GM12873 (cell line): ENCODE data around the gene KLC4.

ENCODE experiments used
- TF ChIP-seq, protein P1 (sequence below): IDR thresholded peaks from 2 replicates; pipeline ENCODE4 v1.5.1; 2012; ENCODE audit warnings: low read depth, mild to moderate bottlenecking, moderate library complexity, low read length, control low read depth; ENCODE audit not compliant: insufficient read depth; ENCODE audit errors: missing control alignments

KLC4 gene

DNA sequence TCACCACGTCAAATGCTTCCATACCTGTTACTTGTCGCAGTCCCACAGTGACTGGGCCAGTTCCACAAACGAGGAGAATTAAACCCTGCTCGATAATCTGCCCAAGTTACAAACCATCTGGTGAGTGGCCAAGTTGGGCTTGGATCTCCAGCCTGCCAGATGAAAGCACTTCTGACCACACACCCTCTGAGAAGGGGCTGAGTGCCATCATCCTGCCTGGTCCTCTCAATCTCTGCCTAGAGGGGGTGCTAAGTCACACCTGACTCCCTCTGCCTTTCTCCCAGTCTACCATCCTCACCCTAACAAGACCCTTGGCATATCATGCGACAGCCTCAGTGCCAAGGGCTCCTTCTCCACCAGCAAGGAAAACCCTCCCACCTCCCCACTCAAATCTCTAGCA, 22.2 kb upstream of the KLC4 start:
- TF ChIP-seq, protein P1, sequence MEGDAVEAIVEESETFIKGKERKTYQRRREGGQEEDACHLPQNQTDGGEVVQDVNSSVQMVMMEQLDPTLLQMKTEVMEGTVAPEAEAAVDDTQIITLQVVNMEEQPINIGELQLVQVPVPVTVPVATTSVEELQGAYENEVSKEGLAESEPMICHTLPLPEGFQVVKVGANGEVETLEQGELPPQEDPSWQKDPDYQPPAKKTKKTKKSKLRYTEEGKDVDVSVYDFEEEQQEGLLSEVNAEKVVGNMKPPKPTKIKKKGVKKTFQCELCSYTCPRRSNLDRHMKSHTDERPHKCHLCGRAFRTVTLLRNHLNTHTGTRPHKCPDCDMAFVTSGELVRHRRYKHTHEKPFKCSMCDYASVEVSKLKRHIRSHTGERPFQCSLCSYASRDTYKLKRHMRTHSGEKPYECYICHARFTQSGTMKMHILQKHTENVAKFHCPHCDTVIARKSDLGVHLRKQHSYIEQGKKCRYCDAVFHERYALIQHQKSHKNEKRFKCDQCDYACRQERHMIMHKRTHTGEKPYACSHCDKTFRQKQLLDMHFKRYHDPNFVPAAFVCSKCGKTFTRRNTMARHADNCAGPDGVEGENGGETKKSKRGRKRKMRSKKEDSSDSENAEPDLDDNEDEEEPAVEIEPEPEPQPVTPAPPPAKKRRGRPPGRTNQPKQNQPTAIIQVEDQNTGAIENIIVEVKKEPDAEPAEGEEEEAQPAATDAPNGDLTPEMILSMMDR, result no peak

DNA sequence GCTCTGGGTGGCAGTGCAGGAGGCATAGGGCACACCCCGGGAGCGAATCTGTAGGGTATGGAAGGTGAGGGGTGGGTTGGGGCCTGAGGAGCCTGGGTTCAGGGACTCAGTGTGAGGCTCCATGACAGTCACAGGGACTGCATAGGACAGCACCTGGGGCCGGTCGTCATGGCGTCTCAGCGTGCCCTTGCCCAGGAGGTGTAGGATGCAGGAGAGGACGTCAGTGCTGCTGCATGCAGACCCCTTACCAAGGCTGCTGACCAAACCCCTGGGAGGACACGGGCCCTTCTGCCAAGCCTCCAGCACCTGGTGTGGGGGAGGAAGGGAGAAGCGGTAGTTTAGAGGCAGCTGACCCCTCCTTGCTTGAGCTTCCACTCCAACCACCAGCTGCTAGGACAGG, 21.7 kb upstream of the KLC4 start:
- TF ChIP-seq, protein P1, result no peak

DNA sequence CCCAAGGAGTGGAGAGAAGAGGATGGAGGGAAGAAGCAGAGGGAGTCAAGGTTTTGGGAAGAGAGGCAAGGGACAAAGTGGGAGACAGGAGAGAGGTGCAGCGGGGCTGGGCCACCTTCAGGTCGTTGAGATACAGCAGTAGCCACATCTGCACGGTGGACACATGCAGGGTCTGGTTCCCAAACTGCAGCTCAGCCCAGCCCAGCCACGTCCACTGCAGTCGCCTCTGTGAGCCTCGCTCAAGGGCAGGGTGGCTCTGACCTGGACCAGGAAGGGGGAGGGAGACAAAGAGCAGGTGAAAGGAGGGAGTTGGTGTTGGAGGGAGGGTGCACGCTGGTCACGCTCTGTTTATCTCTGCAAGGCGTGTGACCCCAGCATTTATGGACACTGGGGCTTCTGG, 20.7 kb upstream of the KLC4 start:
- TF ChIP-seq, protein P1, result no peak

DNA sequence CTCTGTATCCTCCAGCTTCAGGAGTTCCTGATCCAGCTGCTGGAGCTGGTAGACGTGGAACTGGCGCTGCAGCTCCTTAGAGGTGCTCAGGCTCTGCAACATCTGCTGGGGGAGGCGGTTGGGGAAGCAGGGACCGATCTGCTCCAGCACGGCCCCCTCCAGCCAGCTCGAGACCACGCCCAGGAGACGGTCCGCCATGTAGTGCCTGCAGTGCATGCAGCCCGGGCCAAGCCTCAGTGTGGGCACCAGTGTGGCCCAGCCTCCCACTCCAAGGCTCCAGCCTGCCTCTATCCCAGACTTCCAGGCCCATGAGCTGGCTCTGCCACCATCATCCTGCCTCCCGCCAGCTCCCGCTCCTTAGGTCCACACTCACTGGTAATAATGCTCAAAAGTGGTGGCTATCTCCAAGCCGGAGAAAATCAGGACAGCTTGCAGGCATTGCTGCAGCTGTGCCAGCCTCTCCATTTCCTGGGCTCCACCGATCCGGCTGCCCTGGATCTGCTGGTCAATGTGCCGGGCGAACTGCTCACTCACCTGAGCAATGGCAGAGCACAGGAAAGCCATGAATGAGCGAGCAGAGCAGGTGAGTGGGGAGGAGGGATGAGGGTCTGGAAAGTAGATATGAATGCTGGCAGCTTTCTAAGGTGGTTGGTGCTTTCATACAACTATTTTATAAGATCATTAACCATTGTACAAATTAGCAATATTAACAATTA, 18.7 kb upstream of the KLC4 start:
- TF ChIP-seq, protein P1, result no peak

DNA sequence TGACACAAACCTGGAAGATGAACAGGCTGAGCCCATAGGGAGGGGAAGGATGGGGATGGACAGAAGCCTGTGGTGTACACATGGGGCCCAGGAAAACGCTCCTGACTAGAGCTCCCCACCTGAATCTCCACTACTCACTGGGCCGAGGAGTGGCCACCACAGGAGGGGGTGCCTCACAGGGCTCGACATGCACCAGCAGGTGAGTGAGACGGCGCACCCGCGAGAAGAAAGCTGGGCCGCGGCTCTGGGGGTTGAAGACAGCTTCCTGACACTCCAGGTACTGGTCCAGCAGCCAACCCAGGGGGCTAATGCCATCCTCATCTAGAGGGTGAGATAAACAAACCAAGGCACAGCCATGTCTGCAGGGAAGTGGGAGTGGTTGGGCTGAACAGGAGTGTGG, 16.1 kb upstream of the KLC4 start:
- TF ChIP-seq, protein P1, result no peak

DNA sequence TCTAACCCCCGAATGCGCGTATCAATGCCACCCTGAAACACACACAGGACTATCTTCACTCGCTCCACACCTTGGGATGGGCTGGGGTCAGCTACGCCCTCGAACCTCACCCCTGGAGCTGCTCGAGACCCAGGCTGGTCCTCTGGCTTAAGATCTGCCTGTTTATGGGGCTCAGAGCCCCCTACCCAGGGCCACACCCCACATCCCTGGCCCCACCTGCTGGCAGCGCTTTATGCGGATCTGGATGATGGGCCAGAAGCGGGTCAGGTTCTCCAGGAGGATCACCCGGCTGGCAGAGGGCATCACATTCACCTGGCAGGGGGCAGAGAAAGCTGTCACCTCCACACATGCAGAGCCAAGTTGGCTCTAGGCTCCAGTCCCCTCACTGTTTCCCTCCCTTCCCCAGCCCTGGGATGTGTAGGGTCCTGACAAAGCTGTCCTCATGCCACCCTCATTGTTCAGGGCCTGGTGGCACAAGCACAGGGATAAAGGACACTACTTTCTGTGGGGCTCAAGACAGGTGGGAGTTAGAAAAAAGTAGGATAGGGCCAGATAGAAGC, 14.0 kb upstream of the KLC4 start:
- TF ChIP-seq, protein P1, result no peak

DNA sequence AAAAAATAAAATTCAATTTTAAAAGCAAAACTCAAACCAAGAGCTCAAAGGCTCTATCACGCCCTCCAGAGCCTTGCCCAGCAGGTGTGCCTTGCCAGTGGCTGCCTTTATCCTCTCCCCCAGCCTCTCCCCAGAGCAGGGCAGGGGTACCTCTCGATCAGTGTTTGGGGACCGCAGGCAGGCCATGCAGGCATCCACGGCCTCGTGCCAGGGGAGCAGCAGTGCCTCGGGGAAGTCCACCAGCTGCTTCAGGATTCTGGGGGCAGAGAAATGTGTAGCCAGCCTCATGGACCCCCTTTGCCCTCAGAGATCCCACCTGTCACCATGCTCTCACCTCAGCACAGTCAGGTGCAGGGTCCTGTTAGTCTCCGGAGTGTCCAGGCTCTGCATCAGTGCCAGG, 11.4 kb upstream of the KLC4 start:
- TF ChIP-seq, protein P1, result no peak
